HepG2 (cell line): Measurements from ENCODE around the gene ETFB. TPM values are rescaled to one million over a fixed set of nuclear protein-coding genes. Genes with fewer than 3 reads are reported as not detected.

ENCODE experiments used
- ATAC-seq: fragments of 200-7000 bp; cut with Tn5 transposase; 3 replicates; pipeline ENCODE4 v1.9.1; 2020; ENCODE audit warnings: mild to moderate bottlenecking, moderate library complexity
- BruUV-seq: library from RNA; stranded (reverse); fragments of 400-500 nt; replicated peaks from 2 replicates; lab custom pipeline; 2021; lab: Mats Ljungman, UMichigan
- CTCF ChIA-PET: fragments of 300-600 bp; formaldehyde crosslinking; extraction: SDS; loops from one replicate; lab custom pipeline; 2021; ENCODE audit warnings: low total read pairs, inconsistent platforms, low intra/inter-chr PET ratio; lab: Yijun Ruan, JAX
- POLR2A ChIA-PET: fragments of 350-600 bp; sonication (Branson Sonifier 250); formaldehyde crosslinking; loops from one replicate; lab custom pipeline; 2020; ENCODE audit warnings: antibody characterized with exemption, inconsistent platforms; lab: Yijun Ruan, JAX
- DNase-seq: peaks from one replicate; pipeline ENCODE4 v3.0.0-alpha.2; 2015; ENCODE audit warnings: low spot score
- FAIRE-seq: peaks from 3 replicates; lab custom pipeline; 2011; peaks lifted over from hg19 to GRCh38; lab: Jason Lieb, UNC
- H2AFZ ChIP-seq: one replicate; pipeline ENCODE4 v1.6.1; 2011; ENCODE audit warnings: low read length, inconsistent platforms
- H3K27ac ChIP-seq: fragments of 300-600 bp; 3 replicates; pipeline ENCODE4 v1.8.0; 2011; ENCODE audit warnings: mixed run types, mild to moderate bottlenecking, mixed read lengths, low read length, inconsistent platforms; ENCODE audit not compliant: insufficient read depth; ENCODE audit errors: extremely low read length
- H3K27me3 ChIP-seq, 2 experiments: fragments of 200-600 bp in 1 of 2; 2 replicates in 1 of 2; 3 replicates in 1 of 2; pipeline versions ENCODE4 v1.6.0 to v1.8.0; 2011; ENCODE audit warnings: low read length in 2 of 2, mild to moderate bottlenecking in 2 of 2, moderate library complexity in 2 of 2, inconsistent platforms in 1 of 2; ENCODE audit not compliant: insufficient read depth in 2 of 2, control insufficient read depth in 1 of 2
- H3K36me3 ChIP-seq, 2 experiments: fragments of 200-600 bp in 1 of 2; replicated peaks in 1 of 2; 2 replicates in 1 of 2; 3 replicates in 1 of 2; pipeline versions ENCODE4 v1.5.1 to v1.8.0; 2011; ENCODE audit warnings: low read length in 2 of 2, inconsistent platforms in 1 of 2; ENCODE audit not compliant: insufficient read depth in 2 of 2, control insufficient read depth in 1 of 2
- H3K4me1 ChIP-seq: 2 replicates; pipeline ENCODE4 v1.5.1; 2012; ENCODE audit warnings: low read length, inconsistent platforms; ENCODE audit not compliant: insufficient read depth
- H3K4me2 ChIP-seq: 2 replicates; pipeline ENCODE4 v1.6.0; 2011; ENCODE audit warnings: low read depth, low read length, inconsistent platforms
- H3K4me3 ChIP-seq, 3 experiments: fragments of 200-600 bp in 1 of 3; sonication (generic), shearing (Covaris generic) in 1 of 3; replicated peaks in 1 of 3; 2 replicates each; pipeline ENCODE4 v1.5.1; 2011 to 2016; ENCODE audit warnings: low read length in 3 of 3, inconsistent platforms in 2 of 3, low read depth in 2 of 3, mild to moderate bottlenecking in 2 of 3, control low read depth in 1 of 3, mixed read lengths in 1 of 3; ENCODE audit not compliant: insufficient read depth in 1 of 3
- H3K79me2 ChIP-seq: one replicate; pipeline ENCODE4 v1.6.1; 2011; ENCODE audit warnings: low read length, inconsistent platforms; ENCODE audit not compliant: insufficient read depth
- H3K9ac ChIP-seq: 2 replicates; pipeline ENCODE4 v1.6.0; 2011; ENCODE audit warnings: mild to moderate bottlenecking, low read depth, low read length, inconsistent platforms; ENCODE audit not compliant: insufficient read depth
- H3K9me3 ChIP-seq: 2 replicates; pipeline ENCODE4 v1.5.1; 2012; ENCODE audit warnings: mild to moderate bottlenecking, low read length
- H4K20me1 ChIP-seq: 2 replicates; pipeline ENCODE4 v1.6.0; 2011; ENCODE audit warnings: inconsistent platforms, mild to moderate bottlenecking, low read length, moderate library complexity; ENCODE audit not compliant: insufficient read depth
- ATF6 ChIP-seq: sonication (generic); formaldehyde crosslinking; conservative IDR thresholded peaks from 2 replicates; pipeline ENCODE4 v1.4.0; 2020; ENCODE audit warnings: missing genetic modification reagents
- BATF2 ChIP-seq: sonication (generic); formaldehyde crosslinking; IDR thresholded peaks from 2 replicates; pipeline ENCODE4 v1.8.0; 2022; ENCODE audit warnings: mild to moderate bottlenecking, missing genetic modification reagents, moderate library complexity
- CHD2 ChIP-seq: IDR thresholded peaks from 2 replicates; pipeline ENCODE4 v1.6.1; 2011; ENCODE audit warnings: low read depth, low read length, improper control_type of control experiment
- ETS1 ChIP-seq: sonication (generic); formaldehyde crosslinking; IDR thresholded peaks from 2 replicates; pipeline ENCODE4 v1.4.0; 2020; ENCODE audit warnings: missing genetic modification reagents
- FOXK1 ChIP-seq: sonication (generic); formaldehyde crosslinking; IDR thresholded peaks from 2 replicates; pipeline ENCODE4 v1.4.0; 2020; ENCODE audit warnings: low read depth, missing genetic modification reagents, borderline replicate concordance
- MNT ChIP-seq: fragments of 450-650 bp; IDR thresholded peaks from 2 replicates; pipeline ENCODE4 v1.6.1; 2016
- NFE2 ChIP-seq: sonication (generic); formaldehyde crosslinking; IDR thresholded peaks from 2 replicates; pipeline ENCODE4 v1.4.0; 2020; ENCODE audit warnings: missing genetic modification reagents
- ZFP90 ChIP-seq: sonication (generic); formaldehyde crosslinking; IDR thresholded peaks from 2 replicates; pipeline ENCODE4 v1.8.0; 2022; ENCODE audit warnings: missing genetic modification reagents, mild to moderate bottlenecking, inconsistent platforms, borderline replicate concordance
- ZNF580 ChIP-seq: IDR thresholded peaks from 2 replicates; pipeline ENCODE4 v1.6.1; 2016; ENCODE audit warnings: low read depth, borderline replicate concordance
- WGBS: methylation state at CpG from one replicate; pipeline ENCODE4 v1.1.6; 2017; ENCODE audit warnings: low lambda C conversion rate; 5-methylcytosine and 5-hydroxymethylcytosine counted together
- in situ Hi-C: cut with HindIII; loops from 2 replicates; pipeline ENCODE4 v1.10.0; 2017; ENCODE audit warnings: low pct_unique_long_range_greater_than_20kb; ENCODE audit not compliant: extremely low pct_ligation_motif_present
- intact Hi-C: fragments of 100-400 bp; cut with micrococcal nuclease; formaldehyde crosslinking; loops from one replicate; pipeline ENCODE4 v1.10.0; 2022; ENCODE audit not compliant: unreplicated experiment
- polyA plus RNA-seq, 8 experiments: library from polyadenylated mRNA; depleted of rRNA in 3 of 8; stranded (reverse) in 7 of 8; unstranded in 1 of 8; fragments of >200 nt; fragmentation: Illumina TruSeq in 4 of 8; extraction: Trizol in 4 of 8; gene quantifications; 2 replicates each; pipeline versions ENCODE4 v1.2.1 to v1.2.3, GENCODE V29; 2011 to 2016; ENCODE audit warnings: low read depth in 4 of 8, missing spikeins in 1 of 8, mixed read lengths in 1 of 8; ENCODE audit not compliant: insufficient read depth in 1 of 8
- total RNA-seq, 5 experiments: library from RNA; depleted of rRNA; stranded (reverse); fragments of >200 nt; fragmentation: Illumina TruSeq; extraction: Trizol; gene quantifications; 2 replicates each; pipeline ENCODE4 v1.2.3, GENCODE V29; 2016; ENCODE audit warnings: low read depth in 1 of 5
- TF ChIP-seq, protein P1 (sequence below): sonication (generic); formaldehyde crosslinking; IDR thresholded peaks from 2 replicates; pipeline ENCODE4 v1.9.0; 2022; ENCODE audit warnings: missing genetic modification reagents, mild to moderate bottlenecking, borderline replicate concordance
- TF ChIP-seq, protein P2 (sequence below): sonication (generic); formaldehyde crosslinking; conservative IDR thresholded peaks from 2 replicates; pipeline ENCODE4 v1.4.0; 2020; ENCODE audit warnings: missing genetic modification reagents

Gene ETFB
- total and polyA plus RNA-seq, 2 of the 13 experiments (the other 11 are each of a cell fraction or from before 2014, with no cell fraction given), result 678 to 1,314 TPM

- intact Hi-C loops, result no loop called here
- peak overlapping the region; percentile 60 to 76 (median 66) for H3K4me3 ChIP-seq
- H3K79me2 ChIP-seq, result no peaks in the 10 kb centered on the region
- peak overlapping the region; percentile 88 for H3K9ac ChIP-seq
- BruUV-seq, result no TSS peak
- no peaks in the 10 kb centered on the region for H3K36me3 ChIP-seq
- peak; percentile 98 for ATAC-seq
- no peaks in the 10 kb centered on the region for H3K27me3 ChIP-seq
- in situ Hi-C loops, result no loop called here
- CTCF ChIA-PET, result interaction anchor here (2.3 kb wide), 1 partner anchor 55 kb away, joined by 9 read pairs; no protein-coding TSS in a partner anchor
- peak overlapping the region; percentile 70 for H2AFZ ChIP-seq
- 5% methylated on average over 28 of the region's 45 CpGs for WGBS
- H3K27ac ChIP-seq, result peak overlapping the region; percentile 85
- peaks cover 48% of the 10 kb centered on the region for H3K4me1 ChIP-seq
- POLR2A ChIA-PET, result interaction anchor here (0.9 to 3.3 kb wide), 11 partner anchors 9 to 55 kb away, joined by 3 to 29 read pairs (median 6); partner anchors contain the start of genes ETFB and VSIG10L
- peak; percentile 99 for DNase-seq
- peak; percentile 82 for FAIRE-seq
- H3K9me3 ChIP-seq, result no peaks in the 10 kb centered on the region
- no peaks in the 10 kb centered on the region for H4K20me1 ChIP-seq
- H3K4me2 ChIP-seq, result peak overlapping the region; percentile 96
- TF ChIP-seq, protein P1, sequence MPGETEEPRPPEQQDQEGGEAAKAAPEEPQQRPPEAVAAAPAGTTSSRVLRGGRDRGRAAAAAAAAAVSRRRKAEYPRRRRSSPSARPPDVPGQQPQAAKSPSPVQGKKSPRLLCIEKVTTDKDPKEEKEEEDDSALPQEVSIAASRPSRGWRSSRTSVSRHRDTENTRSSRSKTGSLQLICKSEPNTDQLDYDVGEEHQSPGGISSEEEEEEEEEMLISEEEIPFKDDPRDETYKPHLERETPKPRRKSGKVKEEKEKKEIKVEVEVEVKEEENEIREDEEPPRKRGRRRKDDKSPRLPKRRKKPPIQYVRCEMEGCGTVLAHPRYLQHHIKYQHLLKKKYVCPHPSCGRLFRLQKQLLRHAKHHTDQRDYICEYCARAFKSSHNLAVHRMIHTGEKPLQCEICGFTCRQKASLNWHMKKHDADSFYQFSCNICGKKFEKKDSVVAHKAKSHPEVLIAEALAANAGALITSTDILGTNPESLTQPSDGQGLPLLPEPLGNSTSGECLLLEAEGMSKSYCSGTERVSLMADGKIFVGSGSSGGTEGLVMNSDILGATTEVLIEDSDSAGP, result peak; percentile 99
- TF ChIP-seq NFE2 (CRISPR knock-in tag) (no peak), FOXK1 (CRISPR knock-in tag) (no peak), MNT (no peak; the same call in 1 of the 2 replicates), ETS1 (CRISPR knock-in tag) (0 out of 2 replicates have a peak, but pooled peaks have one; percentile 33), ZFP90 (CRISPR knock-in tag) (no peak), CHD2 (peak; percentile 87), BATF2 (peak; percentile 96), ZNF580 (CRISPR knock-in tag) (peak; percentile 62; the same call in 1 of the 2 replicates), ATF6 (no peak)
- TF ChIP-seq, protein P2, sequence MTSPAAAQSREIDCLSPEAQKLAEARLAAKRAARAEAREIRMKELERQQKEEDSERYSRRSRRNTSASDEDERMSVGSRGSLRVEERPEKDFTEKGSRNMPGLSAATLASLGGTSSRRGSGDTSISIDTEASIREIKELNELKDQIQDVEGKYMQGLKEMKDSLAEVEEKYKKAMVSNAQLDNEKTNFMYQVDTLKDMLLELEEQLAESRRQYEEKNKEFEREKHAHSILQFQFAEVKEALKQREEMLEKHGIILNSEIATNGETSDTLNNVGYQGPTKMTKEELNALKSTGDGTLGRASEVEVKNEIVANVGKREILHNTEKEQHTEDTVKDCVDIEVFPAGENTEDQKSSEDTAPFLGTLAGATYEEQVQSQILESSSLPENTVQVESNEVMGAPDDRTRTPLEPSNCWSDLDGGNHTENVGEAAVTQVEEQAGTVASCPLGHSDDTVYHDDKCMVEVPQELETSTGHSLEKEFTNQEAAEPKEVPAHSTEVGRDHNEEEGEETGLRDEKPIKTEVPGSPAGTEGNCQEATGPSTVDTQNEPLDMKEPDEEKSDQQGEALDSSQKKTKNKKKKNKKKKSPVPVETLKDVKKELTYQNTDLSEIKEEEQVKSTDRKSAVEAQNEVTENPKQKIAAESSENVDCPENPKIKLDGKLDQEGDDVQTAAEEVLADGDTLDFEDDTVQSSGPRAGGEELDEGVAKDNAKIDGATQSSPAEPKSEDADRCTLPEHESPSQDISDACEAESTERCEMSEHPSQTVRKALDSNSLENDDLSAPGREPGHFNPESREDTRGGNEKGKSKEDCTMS (CRISPR knock-in tag), result no peak
These were observed 28.1 kb upstream of the ETFB start for GRCh38 chr19:51394050-51394836.
